ENCODE measurements around the gene NFIA. TPM values are rescaled to one million over a fixed set of nuclear protein-coding genes. Genes with fewer than 3 reads are reported as not detected.

Gene NFIA
- total and polyA plus RNA-seq, 9 of the 15 experiments (the other 6 are each of a cell fraction or from before 2014, with no cell fraction given) = 5.3 to 24.9 (median 9.8) TPM

DNA sequence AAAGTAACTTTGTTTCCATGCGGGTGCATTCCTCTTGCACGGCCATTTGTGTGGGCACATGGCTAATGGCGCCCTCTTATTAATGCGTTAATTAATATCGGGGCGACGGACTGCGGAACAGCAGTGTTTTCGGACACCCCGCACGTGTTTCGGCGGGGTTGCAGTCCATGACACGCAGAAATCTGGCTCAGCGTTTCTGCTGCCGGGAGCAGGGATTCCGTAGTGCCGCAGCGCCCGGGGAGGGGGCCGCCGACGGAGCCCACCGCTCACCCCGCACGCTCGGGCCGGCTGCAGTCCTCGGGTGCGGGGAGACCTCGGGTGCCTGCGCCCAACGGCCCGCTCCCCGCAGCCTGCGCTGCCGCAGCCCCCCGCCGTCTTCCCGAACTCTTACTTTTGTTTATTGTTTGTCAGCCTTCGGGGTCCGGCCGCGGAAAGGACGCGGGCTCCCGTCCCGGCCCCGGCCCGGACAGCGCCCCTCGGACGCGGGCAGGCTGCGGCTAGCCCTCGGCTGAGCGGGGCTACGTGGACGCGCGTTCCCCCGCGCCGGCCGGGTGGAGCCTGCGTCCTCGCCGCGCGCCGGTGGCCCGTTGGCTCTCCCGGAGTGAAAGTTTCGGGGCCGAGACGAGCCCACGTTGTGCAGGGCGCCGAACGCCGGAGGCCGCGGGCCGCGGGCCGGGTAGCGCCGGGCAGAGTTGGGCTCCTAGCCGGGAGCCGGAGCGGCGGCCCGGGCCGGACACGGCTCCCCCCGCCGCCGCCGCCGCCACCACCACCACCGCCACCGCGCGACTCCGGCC lies 849 bp downstream of the NFIA start (continued):
- TF ChIP-seq FOXA1 (IDR thresholded peaks at IDR 0.05; ENCODE audit: borderline replicate concordance) (no peak), TFAP4 (CRISPR knock-in tag; IDR thresholded peaks at IDR 0.05; ENCODE audit: borderline replicate concordance) (no peak), ZFX (CRISPR knock-in tag; IDR thresholded peaks at IDR 0.05) (peak; percentile 60), MTF1 (CRISPR knock-in tag; IDR thresholded peaks at IDR 0.05; ENCODE audit: borderline replicate concordance) (no peak), MXI1 (IDR thresholded peaks at IDR 0.05; ENCODE audit: low read depth, low read length) (peak; percentile 3; the same call in 1 of the 2 replicates), GATAD2B (IDR thresholded peaks at IDR 0.05; ENCODE audit: borderline replicate concordance) (peak; percentile 53; the same call in 1 of the 2 replicates), NR2C1 (IDR thresholded peaks at IDR 0.05) (no peak), NR2C1 (tag; IDR thresholded peaks at IDR 0.05) (no peak), RHOXF2B (CRISPR knock-in tag; conservative IDR thresholded peaks at IDR 0.05) (no peak), HMGN3 (IDR thresholded peaks at IDR 0.05; ENCODE audit: borderline replicate concordance, extremely low read depth, insufficient read length, low read depth, low read length) (no peak), TSHZ1 (CRISPR knock-in tag; IDR thresholded peaks at IDR 0.05) (no peak), CHD4 (IDR thresholded peaks at IDR 0.05; ENCODE audit: insufficient read depth, insufficient replicate concordance, low read depth, low read length, poor library complexity, severe bottlenecking) (no peak), BHLHE40 (IDR thresholded peaks at IDR 0.05; ENCODE audit: low read length) (peak; percentile 52; the same call in 1 of the 2 replicates), MYNN (IDR thresholded peaks at IDR 0.05) (no peak), MYNN (CRISPR knock-in tag; IDR thresholded peaks at IDR 0.05) (no peak), MYBL2 (IDR thresholded peaks at IDR 0.05; ENCODE audit: low read depth) (no peak), MYBL2 (CRISPR knock-in tag; IDR thresholded peaks at IDR 0.05; ENCODE audit: borderline replicate concordance) (no peak), RFX7 (CRISPR knock-in tag; IDR thresholded peaks at IDR 0.05) (no peak), SMAD3 (CRISPR knock-in tag; conservative IDR thresholded peaks at IDR 0.05) (no peak), ZFP30 (CRISPR knock-in tag; IDR thresholded peaks at IDR 0.05; ENCODE audit: borderline replicate concordance) (no peak), SREBF1 (IDR thresholded peaks at IDR 0.05; ENCODE audit: borderline replicate concordance, low read depth, low read length) (no peak), ZNF584 (CRISPR knock-in tag; IDR thresholded peaks at IDR 0.05; ENCODE audit: low read depth) (no peak)
- TF ChIP-seq, protein P1, sequence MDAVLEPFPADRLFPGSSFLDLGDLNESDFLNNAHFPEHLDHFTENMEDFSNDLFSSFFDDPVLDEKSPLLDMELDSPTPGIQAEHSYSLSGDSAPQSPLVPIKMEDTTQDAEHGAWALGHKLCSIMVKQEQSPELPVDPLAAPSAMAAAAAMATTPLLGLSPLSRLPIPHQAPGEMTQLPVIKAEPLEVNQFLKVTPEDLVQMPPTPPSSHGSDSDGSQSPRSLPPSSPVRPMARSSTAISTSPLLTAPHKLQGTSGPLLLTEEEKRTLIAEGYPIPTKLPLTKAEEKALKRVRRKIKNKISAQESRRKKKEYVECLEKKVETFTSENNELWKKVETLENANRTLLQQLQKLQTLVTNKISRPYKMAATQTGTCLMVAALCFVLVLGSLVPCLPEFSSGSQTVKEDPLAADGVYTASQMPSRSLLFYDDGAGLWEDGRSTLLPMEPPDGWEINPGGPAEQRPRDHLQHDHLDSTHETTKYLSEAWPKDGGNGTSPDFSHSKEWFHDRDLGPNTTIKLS (IDR thresholded peaks at IDR 0.05; ENCODE audit: borderline replicate concordance, low read depth) = no peak
